A673 (cell line): Measurements from ENCODE around the gene SHISAL1. TPM values are rescaled to one million over a fixed set of nuclear protein-coding genes. Genes with fewer than 3 reads are reported as not detected.

Experiments
- BruUV-seq: library from RNA; stranded (reverse); fragments of 400-500 nt; replicated peaks from 2 replicates; lab custom pipeline; 2021; lab: Mats Ljungman, UMichigan
- CTCF ChIA-PET: fragments of 300-600 bp; sonication (Branson Sonifier 250); formaldehyde crosslinking; loops from one replicate; lab custom pipeline; 2022; ENCODE audit warnings: antibody characterized with exemption; lab: Charles Lee
- POLR2A ChIA-PET: fragments of 300-600 bp; sonication (Branson Sonifier 250); formaldehyde crosslinking; loops from one replicate; lab custom pipeline; 2022; ENCODE audit warnings: antibody characterized with exemption; ENCODE audit not compliant: low non-redundant PET; lab: Charles Lee
- DNase-seq: peaks from one replicate; pipeline ENCODE4 v3.0.0-alpha.2; 2015; ENCODE audit warnings: low spot score
- H3K27ac ChIP-seq: fragments of 200-600 bp; sonication (generic); 2 replicates; pipeline ENCODE4 v1.5.1; 2016; ENCODE audit warnings: mixed run types, low read depth, mild to moderate bottlenecking, mixed read lengths, antibody characterized with exemption, low read length; ENCODE audit not compliant: poor library complexity, severe bottlenecking
- H3K27me3 ChIP-seq: fragments of 200-600 bp; sonication (generic); replicated peaks from 2 replicates; pipeline ENCODE4 v1.6.1; 2017; ENCODE audit warnings: mixed run types, low read depth, mild to moderate bottlenecking, mixed read lengths, antibody characterized with exemption, low read length; ENCODE audit not compliant: insufficient read depth, poor library complexity
- H3K36me3 ChIP-seq: fragments of 200-600 bp; sonication (generic); 2 replicates; pipeline ENCODE4 v1.6.1; 2016; ENCODE audit warnings: mixed run types, mild to moderate bottlenecking, mixed read lengths, antibody characterized with exemption, low read length; ENCODE audit not compliant: insufficient read depth, poor library complexity, severe bottlenecking
- H3K4me1 ChIP-seq: fragments of 200-600 bp; sonication (generic); 2 replicates; pipeline ENCODE4 v1.6.1; 2017; ENCODE audit warnings: mixed run types, mild to moderate bottlenecking, mixed read lengths, antibody characterized with exemption, low read length; ENCODE audit not compliant: insufficient read depth, poor library complexity, severe bottlenecking
- H3K4me3 ChIP-seq: fragments of 200-600 bp; sonication (generic); 2 replicates; pipeline ENCODE4 v1.5.1; 2016; ENCODE audit warnings: low read depth, mixed run types, mild to moderate bottlenecking, mixed read lengths, low read length; ENCODE audit not compliant: poor library complexity, severe bottlenecking
- H3K9me3 ChIP-seq: fragments of 200-600 bp; sonication (generic); 2 replicates; pipeline ENCODE4 v1.6.1; 2016; ENCODE audit warnings: mixed run types, low read depth, mild to moderate bottlenecking, mixed read lengths, antibody characterized with exemption, low read length; ENCODE audit not compliant: poor library complexity, severe bottlenecking
- EZH2 ChIP-seq: fragments of 200-600 bp; sonication (generic); IDR thresholded peaks from 2 replicates; pipeline ENCODE4 v1.6.1; 2017; ENCODE audit warnings: borderline replicate concordance, low read depth, mild to moderate bottlenecking, mixed read lengths, antibody characterized with exemption, low read length; ENCODE audit not compliant: poor library complexity, severe bottlenecking
- intact Hi-C: fragments of 100-400 bp; cut with micrococcal nuclease; formaldehyde crosslinking; loops from one replicate; pipeline ENCODE4 v1.10.0; 2022; ENCODE audit not compliant: unreplicated experiment
- total RNA-seq: library from RNA; stranded (reverse); gene quantifications from 2 replicates; pipeline ENCODE4 v1.2.3, GENCODE V29; 2021
- TF ChIP-seq, protein P1 (sequence below): fragments of 300-800, 200-600 bp; sonication (generic); conservative IDR thresholded peaks from 2 replicates; pipeline ENCODE4 v1.5.1; 2017; ENCODE audit warnings: low read depth, mild to moderate bottlenecking, antibody characterized with exemption, low read length, moderate library complexity, mixed read lengths

The SHISAL1 gene
- total RNA-seq, 1 experiment from 2014 or later: 1.8 TPM

DNA sequence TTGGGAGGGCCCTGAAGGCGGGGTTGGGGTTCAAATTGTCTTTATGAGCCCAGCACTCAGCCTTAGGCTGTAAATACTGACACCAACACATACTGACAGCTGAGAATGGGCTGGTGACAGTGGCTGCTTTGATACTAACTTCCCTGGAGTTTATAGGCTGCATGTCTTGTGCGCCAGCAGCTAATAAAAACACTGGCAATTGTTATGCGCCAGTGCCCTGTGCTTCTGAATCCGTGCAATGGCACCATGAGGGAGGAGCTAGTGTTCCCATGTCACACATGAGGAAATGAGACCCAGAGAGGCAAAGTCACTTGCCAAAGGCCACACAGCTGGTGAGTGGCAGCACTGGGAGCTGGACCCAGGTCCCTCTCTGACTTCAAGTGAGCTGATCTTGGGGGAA, 23.8 kb downstream of the SHISAL1 start:
- ChIA-PET POLR2A (no interaction called here), CTCF (interaction anchor here (0.6 kb wide), 1 partner anchor 249 kb away, joined by 4 read pairs; no protein-coding TSS in a partner anchor)
- intact Hi-C loops: no loop called here
- Histone ChIP-seq H3K9me3 (no peaks in the 10 kb centered on the region), H3K36me3 (no peaks in the 10 kb centered on the region), H3K27ac (peak overlapping the region; percentile 5), H3K27me3 (no peaks in the 10 kb centered on the region), H3K4me3 (no peak overlapping the region), H3K4me1 (peaks cover 40% of the 10 kb centered on the region)
- TF ChIP-seq, protein P1, sequence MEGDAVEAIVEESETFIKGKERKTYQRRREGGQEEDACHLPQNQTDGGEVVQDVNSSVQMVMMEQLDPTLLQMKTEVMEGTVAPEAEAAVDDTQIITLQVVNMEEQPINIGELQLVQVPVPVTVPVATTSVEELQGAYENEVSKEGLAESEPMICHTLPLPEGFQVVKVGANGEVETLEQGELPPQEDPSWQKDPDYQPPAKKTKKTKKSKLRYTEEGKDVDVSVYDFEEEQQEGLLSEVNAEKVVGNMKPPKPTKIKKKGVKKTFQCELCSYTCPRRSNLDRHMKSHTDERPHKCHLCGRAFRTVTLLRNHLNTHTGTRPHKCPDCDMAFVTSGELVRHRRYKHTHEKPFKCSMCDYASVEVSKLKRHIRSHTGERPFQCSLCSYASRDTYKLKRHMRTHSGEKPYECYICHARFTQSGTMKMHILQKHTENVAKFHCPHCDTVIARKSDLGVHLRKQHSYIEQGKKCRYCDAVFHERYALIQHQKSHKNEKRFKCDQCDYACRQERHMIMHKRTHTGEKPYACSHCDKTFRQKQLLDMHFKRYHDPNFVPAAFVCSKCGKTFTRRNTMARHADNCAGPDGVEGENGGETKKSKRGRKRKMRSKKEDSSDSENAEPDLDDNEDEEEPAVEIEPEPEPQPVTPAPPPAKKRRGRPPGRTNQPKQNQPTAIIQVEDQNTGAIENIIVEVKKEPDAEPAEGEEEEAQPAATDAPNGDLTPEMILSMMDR: no peak
- TF ChIP-seq EZH2: no peak
- peak; percentile 36 for DNase-seq
- no TSS peak for BruUV-seq

DNA sequence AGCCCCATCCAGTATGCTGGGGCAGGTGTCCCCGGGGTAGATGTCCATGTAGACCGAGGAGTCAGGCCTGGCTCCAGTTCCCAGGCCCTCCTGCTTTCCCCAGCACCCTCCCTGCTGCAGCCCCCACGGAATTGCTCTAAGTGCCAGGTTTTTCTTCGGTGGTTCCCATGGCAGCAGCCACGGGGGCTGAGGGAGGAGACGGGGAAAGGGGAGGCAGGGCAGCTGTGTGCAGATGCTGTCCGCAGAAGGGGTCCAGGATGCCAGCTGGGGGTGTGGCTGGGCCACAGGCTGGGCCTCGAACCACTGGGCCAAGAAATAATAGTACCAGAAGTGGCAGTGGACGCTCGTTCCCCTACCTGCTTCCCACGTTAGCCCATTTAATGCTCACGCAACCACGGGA, 25.0 kb downstream of the SHISAL1 start:
- no peak for DNase-seq
- intact Hi-C loops: no loop called here
- ChIA-PET POLR2A (no interaction called here), CTCF (interaction anchor here (0.6 kb wide), 1 partner anchor 1613 kb away, joined by 3 read pairs; no protein-coding TSS in a partner anchor)
- TF ChIP-seq, protein P1: no peak
- no peak for TF ChIP-seq EZH2
- Histone ChIP-seq H3K4me3 (no peak overlapping the region), H3K9me3 (no peaks in the 10 kb centered on the region), H3K27me3 (no peaks in the 10 kb centered on the region), H3K4me1 (peaks cover 50% of the 10 kb centered on the region), H3K27ac (peak overlapping the region; percentile 79), H3K36me3 (no peaks in the 10 kb centered on the region)
- BruUV-seq: no TSS peak

DNA sequence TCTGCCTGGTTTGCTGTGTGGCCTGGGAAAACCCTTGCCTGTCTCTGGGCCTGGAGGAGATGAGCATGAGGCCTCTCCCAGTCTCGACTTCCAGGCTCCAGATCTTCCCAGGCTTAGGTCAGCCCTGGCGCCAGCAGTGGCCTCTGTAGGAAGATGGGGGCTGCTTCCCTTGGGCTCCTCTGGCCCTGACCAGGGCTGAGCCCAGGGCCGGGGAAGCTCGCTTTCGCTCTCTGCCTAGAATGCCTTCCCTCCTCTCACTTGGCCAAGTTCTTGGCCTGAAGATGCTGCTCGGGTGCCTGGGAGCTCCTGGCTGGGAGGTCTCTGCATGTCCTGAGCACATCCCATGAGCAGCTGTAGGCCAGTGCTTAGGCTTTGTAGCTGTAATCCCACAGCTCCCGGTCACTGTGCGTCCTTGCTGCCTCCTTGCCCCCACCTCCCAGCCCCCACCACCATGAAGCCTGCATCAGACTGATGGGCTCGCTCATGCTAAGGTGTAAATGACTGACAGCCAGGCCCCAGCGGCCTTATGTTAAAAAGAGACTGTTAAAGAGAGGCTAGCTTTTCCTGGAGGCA, 25.5 kb downstream of the SHISAL1 start:
- H3K9me3 ChIP-seq: no peaks in the 10 kb centered on the region
- no peaks in the 10 kb centered on the region for H3K36me3 ChIP-seq
- peak overlapping the region; percentile 79 for H3K27ac ChIP-seq
- H3K27me3 ChIP-seq: no peaks in the 10 kb centered on the region
- no peak overlapping the region for H3K4me3 ChIP-seq
- intact Hi-C loops: no loop called here
- H3K4me1 ChIP-seq: peaks cover 55% of the 10 kb centered on the region
- TF ChIP-seq EZH2: no peak
- TF ChIP-seq, protein P1: no peak
- ChIA-PET CTCF (interaction anchor here (0.6 kb wide), 1 partner anchor 1612 kb away, joined by 3 read pairs; no protein-coding TSS in a partner anchor), POLR2A (no interaction called here)
- BruUV-seq: no TSS peak
- DNase-seq: no peak
